Keratinocyte (primary cell): Measurements from ENCODE around the gene STEAP3.

ENCODE experiments used
- EZH2 ChIP-seq: IDR thresholded peaks from one replicate; pipeline ENCODE4 v1.6.1; 2012; ENCODE audit warnings: inconsistent platforms, mild to moderate bottlenecking, low read length, moderate library complexity
- TF ChIP-seq, protein P1 (sequence below), 3 experiments: IDR thresholded peaks in 1 of 3; conservative IDR thresholded peaks in 1 of 3; optimal IDR thresholded peaks in 1 of 3; 2 replicates in 2 of 3; 3 replicates in 1 of 3; pipeline versions ENCODE3 to v1.5.1; 2011; ENCODE audit warnings: low read length in 3 of 3, mild to moderate bottlenecking in 3 of 3, moderate library complexity in 2 of 3, control low read depth in 1 of 3, inconsistent platforms in 1 of 3; ENCODE audit not compliant: insufficient read depth in 2 of 3; ENCODE audit errors: extremely low read depth in 1 of 3

- TF ChIP-seq EZH2, result no peak
- TF ChIP-seq, protein P1, sequence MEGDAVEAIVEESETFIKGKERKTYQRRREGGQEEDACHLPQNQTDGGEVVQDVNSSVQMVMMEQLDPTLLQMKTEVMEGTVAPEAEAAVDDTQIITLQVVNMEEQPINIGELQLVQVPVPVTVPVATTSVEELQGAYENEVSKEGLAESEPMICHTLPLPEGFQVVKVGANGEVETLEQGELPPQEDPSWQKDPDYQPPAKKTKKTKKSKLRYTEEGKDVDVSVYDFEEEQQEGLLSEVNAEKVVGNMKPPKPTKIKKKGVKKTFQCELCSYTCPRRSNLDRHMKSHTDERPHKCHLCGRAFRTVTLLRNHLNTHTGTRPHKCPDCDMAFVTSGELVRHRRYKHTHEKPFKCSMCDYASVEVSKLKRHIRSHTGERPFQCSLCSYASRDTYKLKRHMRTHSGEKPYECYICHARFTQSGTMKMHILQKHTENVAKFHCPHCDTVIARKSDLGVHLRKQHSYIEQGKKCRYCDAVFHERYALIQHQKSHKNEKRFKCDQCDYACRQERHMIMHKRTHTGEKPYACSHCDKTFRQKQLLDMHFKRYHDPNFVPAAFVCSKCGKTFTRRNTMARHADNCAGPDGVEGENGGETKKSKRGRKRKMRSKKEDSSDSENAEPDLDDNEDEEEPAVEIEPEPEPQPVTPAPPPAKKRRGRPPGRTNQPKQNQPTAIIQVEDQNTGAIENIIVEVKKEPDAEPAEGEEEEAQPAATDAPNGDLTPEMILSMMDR (optimal IDR thresholded peaks at IDR 0.05 in 1 of 3, IDR thresholded peaks at IDR 0.05 in 1 of 3, conservative IDR thresholded peaks at IDR 0.05 in 1 of 3; ENCODE audit: extremely low read depth in 1 of 3, insufficient read depth in 2 of 3, low read length in 3 of 3), result peak in 1 of 3 experiments; percentile 11
These were observed 43.6 kb upstream of the STEAP3 start for GRCh38 chr2:119179991-119180390.
